GM18508 (cell line): ENCODE measurements around the gene TTBK1.

Source experiments
- ATAC-seq: cut with Tn5 transposase; IDR thresholded peaks from one replicate; pipeline ENCODE4 v1.9.1; 2021; ENCODE audit warnings: moderate number of reproducible peaks; ENCODE audit not compliant: insufficient read depth, unreplicated experiment

The TTBK1 gene

DNA sequence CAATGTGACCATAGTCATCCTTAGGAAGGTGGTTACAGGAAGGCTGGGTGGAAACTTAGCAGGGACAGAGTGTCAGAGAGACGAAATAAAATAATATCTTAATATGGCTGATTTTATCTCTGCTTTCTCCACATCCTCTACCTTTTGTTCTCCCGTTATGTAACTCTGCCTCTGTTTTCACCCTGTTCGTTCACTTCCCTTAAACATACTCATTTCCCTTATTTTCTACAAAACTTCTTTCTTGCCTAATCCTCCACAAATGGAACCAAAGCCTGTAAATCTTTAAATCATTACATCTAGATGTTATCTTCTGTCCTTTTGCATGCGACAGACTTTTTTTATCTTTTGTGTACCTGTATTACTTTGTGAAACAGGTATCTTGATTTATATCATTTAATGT lies 88.6 kb downstream of the TTBK1 start:
- no peak for ATAC-seq

DNA sequence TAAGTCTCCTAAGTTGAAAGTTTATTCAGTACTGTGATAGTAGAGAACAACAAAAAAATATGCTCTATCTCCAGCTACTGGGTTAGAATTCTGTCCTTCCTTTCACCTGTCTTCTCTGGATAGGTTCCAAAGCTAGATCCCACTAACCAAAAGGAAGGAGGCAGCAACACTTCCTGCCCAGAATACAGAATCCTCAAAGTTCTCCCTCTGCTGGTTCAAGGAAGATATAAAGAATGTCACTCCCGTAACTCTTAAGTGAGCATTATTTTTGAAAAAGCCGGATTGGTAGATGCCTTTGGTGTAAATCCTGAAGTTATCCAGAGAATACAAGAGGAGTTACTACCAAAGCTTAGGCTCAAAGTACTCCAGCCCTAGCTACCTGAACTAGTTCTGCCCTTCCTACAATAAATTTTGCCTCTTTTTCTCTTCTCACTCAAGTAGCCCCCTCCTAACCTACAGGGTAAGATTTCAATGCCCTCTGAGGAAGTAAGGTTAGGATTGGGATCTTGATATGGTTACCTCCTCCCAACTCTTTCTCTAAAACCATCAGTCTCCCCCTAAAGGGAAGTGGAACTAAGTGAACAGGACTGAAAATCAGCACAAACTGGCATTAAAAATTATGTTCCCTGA lies 91.3 kb downstream of the TTBK1 start:
- no peak for ATAC-seq

- ATAC-seq = no peak
Observed at GRCh38 chr6:43335469-43335868, 92.2 kb downstream of the TTBK1 start.

GRCh38 chr6:43336382-43336781 lies 93.1 kb downstream of the TTBK1 start:
- no peak for ATAC-seq
